Measurements from ENCODE around the gene ARVCF. TPM values are rescaled to one million over a fixed set of nuclear protein-coding genes. Genes with fewer than 3 reads are reported as not detected.
A peak's percentile ranks its signal among the peaks of the same experiment; 100 is the strongest.

The ARVCF gene
- total and polyA plus RNA-seq, 2 donors (not counting 3 experiments of a cell fraction or from before 2014, with no cell fraction given), result 81.3 to 105 TPM

GRCh38 chr22:19937616-19938473 is 78.8 kb downstream of the ARVCF start:
- Histone ChIP-seq H2AFZ (ENCODE audit: low read depth, low read length) (no peak overlapping the region), H3K4me1 (ENCODE audit: control insufficient read depth, extremely low read depth, insufficient read depth, low read length) (peaks cover 29% of the 10 kb centered on the region), H3K4me3 (replicated peaks in 1 of 3; ENCODE audit: insufficient read depth in 1 of 3, low read depth in 1 of 3, low read length in 3 of 3) (no peak overlapping the region), H3K27me3 (ENCODE audit: control insufficient read depth in 2 of 2, insufficient read depth in 2 of 2, low read length in 2 of 2) (no peaks in the 10 kb centered on the region), H3K79me2 (ENCODE audit: control insufficient read depth, insufficient read depth, low read length) (peaks cover 26% of the 10 kb centered on the region), H3K27ac (ENCODE audit: insufficient read depth, low read depth, low read length) (no peak overlapping the region), H3K9me1 (replicated peaks; ENCODE audit: control insufficient read depth, extremely low read depth, insufficient read depth, low read length) (no peaks in the 10 kb centered on the region), H3K36me3 (ENCODE audit: control insufficient read depth in 2 of 2, extremely low read depth in 1 of 2, insufficient read depth in 2 of 2, low read length in 2 of 2) (no peaks in the 10 kb centered on the region), H3K9ac (replicated peaks; ENCODE audit: extremely low read depth, insufficient read depth, low read length) (no peak overlapping the region), H3K9me3 (replicated peaks; ENCODE audit: control insufficient read depth, insufficient read depth, low read length) (no peaks in the 10 kb centered on the region), H3K4me2 (ENCODE audit: insufficient read depth, low read length) (no peak overlapping the region), H4K20me1 (replicated peaks; ENCODE audit: control insufficient read depth, extremely low read depth, insufficient read depth, low read length) (no peaks in the 10 kb centered on the region)
- intact Hi-C loops (cut with micrococcal nuclease), result no loop called here
- TF ChIP-seq EZH2 (IDR thresholded peaks at IDR 0.05; ENCODE audit: borderline replicate concordance, low read depth, low read length, severe bottlenecking) (no peak), GATA2 (IDR thresholded peaks at IDR 0.05; ENCODE audit: insufficient read depth, insufficient read length, low read depth, low read length) (peak; percentile 6)
- FAIRE-seq (no peak), DNase-seq (ENCODE audit: low read depth, low spot score) (peak; percentile 41)
- POLR2A ChIA-PET, result no interaction called here
- dilution Hi-C loops (cut with MboI; ENCODE audit: extremely low pct_ligation_motif_present, low sequenced_read_pairs), result no loop called here
- BruUV-seq (replicated peaks), result no TSS peak
- CTCF ChIA-PET, result interaction anchor here (0.6 to 2.3 kb wide), 4 partner anchors 10 to 28 kb away, joined by 3 to 6 read pairs (median 4); no protein-coding TSS in a partner anchor

- Histone ChIP-seq H3K27ac (ENCODE audit: insufficient read depth, low read depth, low read length) (no peak overlapping the region), H3K9ac (replicated peaks; ENCODE audit: extremely low read depth, insufficient read depth, low read length) (no peak overlapping the region), H3K36me3 (ENCODE audit: control insufficient read depth in 2 of 2, extremely low read depth in 1 of 2, insufficient read depth in 2 of 2, low read length in 2 of 2) (no peaks in the 10 kb centered on the region), H2AFZ (ENCODE audit: low read depth, low read length) (no peak overlapping the region), H3K79me2 (ENCODE audit: control insufficient read depth, insufficient read depth, low read length) (peaks cover 14% of the 10 kb centered on the region), H3K4me1 (ENCODE audit: control insufficient read depth, extremely low read depth, insufficient read depth, low read length) (peaks cover 20% of the 10 kb centered on the region), H3K9me1 (replicated peaks; ENCODE audit: control insufficient read depth, extremely low read depth, insufficient read depth, low read length) (no peaks in the 10 kb centered on the region), H3K27me3 (ENCODE audit: control insufficient read depth in 2 of 2, insufficient read depth in 2 of 2, low read length in 2 of 2) (no peaks in the 10 kb centered on the region), H3K9me3 (replicated peaks; ENCODE audit: control insufficient read depth, insufficient read depth, low read length) (no peaks in the 10 kb centered on the region), H4K20me1 (replicated peaks; ENCODE audit: control insufficient read depth, extremely low read depth, insufficient read depth, low read length) (no peaks in the 10 kb centered on the region), H3K4me2 (ENCODE audit: insufficient read depth, low read length) (no peak overlapping the region), H3K4me3 (replicated peaks in 1 of 3; ENCODE audit: insufficient read depth in 1 of 3, low read depth in 1 of 3, low read length in 3 of 3) (no peak overlapping the region)
- FAIRE-seq (no peak), DNase-seq (ENCODE audit: low read depth, low spot score) (no peak)
- ChIA-PET CTCF (interaction anchor here (1.6 kb wide), 1 partner anchor 17 kb away, joined by 4 read pairs; no protein-coding TSS in a partner anchor), POLR2A (no interaction called here)
- TF ChIP-seq MYC (IDR thresholded peaks at IDR 0.05; ENCODE audit: low read depth, low read length) (no peak), JUN (IDR thresholded peaks at IDR 0.05; ENCODE audit: borderline replicate concordance, insufficient read depth, insufficient read length, low read depth) (no peak), EZH2 (IDR thresholded peaks at IDR 0.05; ENCODE audit: borderline replicate concordance, low read depth, low read length, severe bottlenecking) (no peak), CTCF (IDR thresholded peaks at IDR 0.05; ENCODE audit: extremely low read depth in 1 of 2, insufficient read depth in 1 of 2, low read depth in 1 of 2, low read length in 2 of 2) (no peak), POLR2AphosphoS5 (IDR thresholded peaks at IDR 0.05; ENCODE audit: insufficient read depth, low read depth, low read length) (no peak), POLR2A (IDR thresholded peaks at IDR 0.05; ENCODE audit: low read depth, low read length) (no peak), MAX (IDR thresholded peaks at IDR 0.05; ENCODE audit: insufficient read depth, insufficient read length) (no peak), GATA2 (IDR thresholded peaks at IDR 0.05; ENCODE audit: insufficient read depth, insufficient read length, low read depth, low read length) (no peak), FOS (IDR thresholded peaks at IDR 0.05; ENCODE audit: borderline replicate concordance, insufficient read depth, low read length) (no peak)
- dilution Hi-C loops (cut with MboI; ENCODE audit: extremely low pct_ligation_motif_present, low sequenced_read_pairs), result no loop called here
- no TSS peak for BruUV-seq (replicated peaks)
- intact Hi-C loops (cut with micrococcal nuclease), result no loop called here
Observed at GRCh38 chr22:19936513-19936912, 80.1 kb downstream of the ARVCF start.

Data from endothelial cell of umbilical vein (primary cell).